Activated CD8-positive, alpha-beta T cell treated with anti-CD3 and anti-CD28 coated beads for 36 hours (primary cell): ENCODE data around the gene DPF1. TPM values are rescaled to one million over a fixed set of nuclear protein-coding genes. Genes with fewer than 3 reads are reported as not detected.

Source experiments
- ATAC-seq: fragments of 200-7000 bp; cut with Tn5 transposase; one replicate; pipeline ENCODE4 v1.10.0; 2021; ENCODE audit warnings: mild to moderate bottlenecking, moderate library complexity
- CTCF ChIA-PET: fragments of 350-600 bp; sonication (Branson Sonifier 250); formaldehyde crosslinking; loops from one replicate; lab custom pipeline; 2021; ENCODE audit warnings: antibody characterized with exemption; lab: Charles Lee
- POLR2A ChIA-PET: fragments of 350-600 bp; sonication (Branson Sonifier 250); formaldehyde crosslinking; loops from one replicate; lab custom pipeline; 2021; ENCODE audit warnings: antibody characterized with exemption; lab: Charles Lee
- DNase-seq: peaks from one replicate; pipeline ENCODE4 v3.0.0-alpha.2; 2020
- H3K27ac Mint-ChIP-seq: one replicate; pipeline ENCODE4 v1.8.0; 2021; ENCODE audit warnings: mild to moderate bottlenecking, mixed read lengths
- H3K27me3 Mint-ChIP-seq: one replicate; pipeline ENCODE4 v1.8.0; 2021; ENCODE audit warnings: mixed read lengths
- H3K36me3 Mint-ChIP-seq: one replicate; pipeline ENCODE4 v1.8.0; 2021; ENCODE audit warnings: low read depth, mixed read lengths
- H3K4me1 Mint-ChIP-seq: one replicate; pipeline ENCODE4 v1.8.0; 2021; ENCODE audit warnings: low read depth, mixed read lengths
- H3K4me3 Mint-ChIP-seq: one replicate; pipeline ENCODE4 v1.8.0; 2021; ENCODE audit warnings: mild to moderate bottlenecking, moderate library complexity, mixed read lengths
- H3K9me3 Mint-ChIP-seq: one replicate; pipeline ENCODE4 v1.8.0; 2021; ENCODE audit warnings: mixed read lengths
- intact Hi-C: fragments of 100-400 bp; cut with micrococcal nuclease; formaldehyde crosslinking; loops from one replicate; pipeline ENCODE4 v1.10.0; 2022
- total RNA-seq, 2 experiments: library from RNA; stranded (reverse); gene quantifications; one replicate each; pipeline ENCODE4 v1.2.3, GENCODE V29; 2021
- TF ChIP-seq, protein P1 (sequence below): fragments of 200-600 bp; IDR thresholded peaks from one replicate; pipeline ENCODE4 v1.8.0; 2022; ENCODE audit warnings: antibody characterized with exemption, mild to moderate bottlenecking

Gene DPF1
- total RNA-seq, 2 experiments from 2014 or later, result 0.47 to 1.0 TPM

DNA sequence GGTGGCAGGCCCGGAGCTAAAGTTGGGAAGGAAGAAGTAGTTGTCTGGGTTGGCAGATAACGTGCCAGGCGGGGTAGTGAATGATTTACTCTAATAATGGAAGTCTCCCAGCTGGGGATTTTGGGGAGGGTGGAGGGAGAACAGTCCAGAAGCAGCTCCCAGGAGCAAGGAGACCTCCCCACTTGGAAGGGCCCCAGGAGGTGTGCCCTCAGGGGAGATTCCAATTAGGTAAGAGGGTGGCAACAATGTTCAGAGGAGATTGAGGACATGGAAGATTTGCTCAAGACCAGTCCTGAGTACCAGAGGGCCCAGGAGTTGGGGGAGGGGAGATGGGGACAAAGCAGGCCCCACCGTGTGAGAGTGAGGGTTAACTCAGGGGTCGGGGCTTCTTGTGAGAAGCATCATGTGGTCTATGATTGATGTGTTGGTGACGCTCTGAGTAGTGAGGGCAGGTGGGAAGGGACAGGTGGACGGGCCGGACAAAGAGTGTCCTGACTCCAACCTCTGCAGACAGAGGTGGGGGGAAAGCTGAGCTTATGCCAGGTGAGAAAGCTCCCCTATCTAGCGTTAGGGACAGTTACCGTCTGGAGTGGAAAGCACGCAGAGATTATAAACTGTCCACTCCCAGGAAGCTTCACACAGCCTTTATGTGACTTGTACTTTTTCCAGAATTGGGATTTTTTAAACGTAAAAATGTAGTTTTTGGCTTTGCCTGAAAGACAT lies 43.9 kb upstream of the DPF1 start:
- Mint-ChIP-seq H3K36me3 (no peaks in the 10 kb centered on the region), H3K4me3 (no peak overlapping the region), H3K9me3 (no peaks in the 10 kb centered on the region), H3K27ac (peak overlapping the region; percentile 41), H3K4me1 (peaks cover 45% of the 10 kb centered on the region), H3K27me3 (no peaks in the 10 kb centered on the region)
- no peak for ATAC-seq
- intact Hi-C loops, result loop anchor here (10.0 kb wide), 1 partner anchor 47 kb away; the partner anchor contains the start of genes KCNK6 and YIF1B
- POLR2A ChIA-PET, result interaction anchor here (1.1 kb wide), 1 partner anchor 8 kb away, joined by 3 read pairs; no protein-coding TSS in a partner anchor
- TF ChIP-seq, protein P1, sequence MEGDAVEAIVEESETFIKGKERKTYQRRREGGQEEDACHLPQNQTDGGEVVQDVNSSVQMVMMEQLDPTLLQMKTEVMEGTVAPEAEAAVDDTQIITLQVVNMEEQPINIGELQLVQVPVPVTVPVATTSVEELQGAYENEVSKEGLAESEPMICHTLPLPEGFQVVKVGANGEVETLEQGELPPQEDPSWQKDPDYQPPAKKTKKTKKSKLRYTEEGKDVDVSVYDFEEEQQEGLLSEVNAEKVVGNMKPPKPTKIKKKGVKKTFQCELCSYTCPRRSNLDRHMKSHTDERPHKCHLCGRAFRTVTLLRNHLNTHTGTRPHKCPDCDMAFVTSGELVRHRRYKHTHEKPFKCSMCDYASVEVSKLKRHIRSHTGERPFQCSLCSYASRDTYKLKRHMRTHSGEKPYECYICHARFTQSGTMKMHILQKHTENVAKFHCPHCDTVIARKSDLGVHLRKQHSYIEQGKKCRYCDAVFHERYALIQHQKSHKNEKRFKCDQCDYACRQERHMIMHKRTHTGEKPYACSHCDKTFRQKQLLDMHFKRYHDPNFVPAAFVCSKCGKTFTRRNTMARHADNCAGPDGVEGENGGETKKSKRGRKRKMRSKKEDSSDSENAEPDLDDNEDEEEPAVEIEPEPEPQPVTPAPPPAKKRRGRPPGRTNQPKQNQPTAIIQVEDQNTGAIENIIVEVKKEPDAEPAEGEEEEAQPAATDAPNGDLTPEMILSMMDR, result no peak
- no peak for DNase-seq
- CTCF ChIA-PET, result no interaction called here

DNA sequence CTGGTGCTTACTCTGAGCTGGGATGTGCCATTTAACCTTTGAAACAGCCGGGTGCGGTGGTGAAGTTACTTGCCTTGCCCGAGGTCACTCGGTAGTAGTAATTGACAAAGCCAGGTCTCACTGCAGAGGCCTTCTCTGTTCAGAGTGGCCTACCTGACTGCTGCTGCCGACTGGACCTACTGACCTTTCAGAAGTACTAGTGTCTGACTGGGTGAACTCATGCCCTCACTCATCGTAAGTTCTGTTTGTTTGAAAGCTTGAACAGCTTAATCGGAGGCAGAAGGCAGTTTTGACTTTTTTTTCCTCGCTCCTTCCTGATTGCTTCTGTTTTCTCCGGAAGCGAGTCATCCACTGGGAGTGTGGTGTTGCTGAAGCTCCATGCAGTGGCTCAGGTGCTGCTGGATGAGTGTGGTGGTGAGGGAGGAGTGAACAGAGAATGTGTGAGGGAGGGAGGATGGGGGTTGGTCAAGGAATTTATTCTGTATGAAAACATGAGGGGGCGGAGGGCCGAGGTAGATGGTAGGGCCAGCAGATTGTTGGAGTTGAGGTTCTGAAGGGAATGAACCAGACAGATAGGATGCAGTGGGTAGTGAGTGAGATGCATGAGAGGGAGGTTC lies 43.1 kb upstream of the DPF1 start:
- H3K4me1 Mint-ChIP-seq, result peaks cover 48% of the 10 kb centered on the region
- intact Hi-C loops, result loop anchor here (10.0 kb wide), 1 partner anchor 48 kb away; the partner anchor contains the start of genes KCNK6 and YIF1B
- H3K27me3 Mint-ChIP-seq, result no peaks in the 10 kb centered on the region
- ChIA-PET POLR2A (interaction anchor here (1.2 kb wide), 1 partner anchor 22 kb away, joined by 3 read pairs; no protein-coding TSS in a partner anchor), CTCF (interaction anchor here (1.7 to 5.3 kb wide), 4 partner anchors 8 to 69 kb away, joined by 4 to 30 read pairs (median 8); partner anchors contain the start of gene CATSPERG)
- no peak for ATAC-seq
- H3K9me3 Mint-ChIP-seq, result no peaks in the 10 kb centered on the region
- TF ChIP-seq, protein P1, result no peak
- no peaks in the 10 kb centered on the region for H3K36me3 Mint-ChIP-seq
- peak overlapping the region; percentile 35 for H3K4me3 Mint-ChIP-seq
- H3K27ac Mint-ChIP-seq, result no peak overlapping the region
- DNase-seq, result no peak

DNA sequence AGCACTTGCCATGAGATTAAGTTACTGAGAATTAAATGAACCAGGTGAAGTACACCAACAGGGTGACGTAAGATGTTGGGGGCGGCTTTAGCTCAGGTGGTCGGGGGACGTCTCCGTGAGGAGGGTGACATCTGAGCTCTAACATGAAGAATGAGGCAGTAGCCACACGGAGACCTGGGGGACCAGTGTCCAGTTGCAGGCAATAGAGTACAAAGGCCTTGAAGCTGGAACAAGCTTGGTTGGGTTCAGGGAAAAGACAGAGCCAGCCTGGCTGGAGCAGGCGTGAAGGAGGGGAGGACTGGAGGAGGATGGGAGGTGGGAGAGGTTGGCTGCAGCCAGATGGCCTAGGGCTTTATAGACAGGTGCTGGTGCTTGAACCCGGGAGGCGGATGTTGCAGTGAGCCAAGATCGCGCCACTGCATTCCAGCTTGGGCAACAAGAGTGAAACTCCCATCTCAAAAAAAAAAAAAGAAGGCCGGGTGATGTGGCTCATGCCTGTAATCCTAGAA lies 42.0 kb upstream of the DPF1 start:
- ChIA-PET POLR2A (interaction anchor here (0.7 to 3.2 kb wide), 6 partner anchors 9 to 137 kb away, joined by 3 to 13 read pairs (median 4); partner anchors contain the start of genes FAM98C and KCNK6), CTCF (interaction anchor here (0.7 to 5.3 kb wide), 11 partner anchors 9 to 363 kb away, joined by 3 to 30 read pairs (median 4); partner anchors contain the start of genes CATSPERG, KCNK6 and PPP1R14A)
- Mint-ChIP-seq H3K36me3 (no peaks in the 10 kb centered on the region), H3K4me3 (peak overlapping the region; percentile 78), H3K4me1 (peaks cover 48% of the 10 kb centered on the region), H3K9me3 (no peaks in the 10 kb centered on the region), H3K27me3 (no peaks in the 10 kb centered on the region), H3K27ac (peak overlapping the region; percentile 68)
- ATAC-seq, result no peak
- intact Hi-C loops, result loop anchor here (10.0 kb wide), 1 partner anchor 49 kb away; the partner anchor contains the start of genes KCNK6 and YIF1B
- TF ChIP-seq, protein P1, result no peak
- DNase-seq, result no peak

DNA sequence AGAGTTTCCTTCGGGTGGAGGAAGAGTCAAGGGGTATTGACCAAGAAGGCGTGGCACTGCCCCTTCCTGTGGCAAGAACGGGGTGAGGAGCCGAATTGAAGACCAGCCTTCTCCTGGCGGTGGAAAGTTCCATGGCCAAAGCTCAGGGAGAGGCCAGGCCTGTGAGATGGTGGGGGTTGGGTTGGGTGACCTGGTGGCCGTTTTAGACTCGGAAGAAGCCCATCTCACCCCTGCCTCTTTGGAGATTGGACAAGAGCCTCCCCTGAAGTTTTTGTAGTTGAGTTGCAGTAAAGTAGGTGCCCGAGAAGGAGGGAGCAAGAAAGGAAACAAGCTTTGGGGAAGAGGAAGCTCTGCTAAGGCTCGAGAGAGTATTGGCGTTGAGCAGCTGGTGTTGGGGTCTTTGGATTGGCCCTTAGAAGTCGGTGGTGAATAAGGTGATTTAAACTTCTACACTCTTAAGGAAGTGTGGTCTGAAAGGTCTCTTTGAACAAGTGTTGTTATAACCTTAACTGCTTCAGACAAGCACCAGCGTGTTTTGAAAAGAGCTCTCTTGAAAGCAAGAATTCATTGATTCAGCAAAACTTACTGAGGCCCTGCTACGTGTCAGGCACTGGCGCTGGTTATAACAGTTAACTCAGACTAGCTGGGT lies 41.3 kb upstream of the DPF1 start:
- DNase-seq, result no peak
- Mint-ChIP-seq H3K4me1 (peaks cover 47% of the 10 kb centered on the region), H3K4me3 (peak overlapping the region; percentile 78), H3K36me3 (no peaks in the 10 kb centered on the region), H3K27me3 (no peaks in the 10 kb centered on the region), H3K9me3 (no peaks in the 10 kb centered on the region), H3K27ac (peak overlapping the region; percentile 68)
- ChIA-PET CTCF (interaction anchor here (0.7 to 5.3 kb wide), 13 partner anchors 9 to 363 kb away, joined by 3 to 30 read pairs (median 4); partner anchors contain the start of genes CATSPERG, KCNK6 and PPP1R14A), POLR2A (interaction anchor here (0.7 to 3.2 kb wide), 6 partner anchors 10 to 137 kb away, joined by 3 to 13 read pairs (median 4); partner anchors contain the start of genes FAM98C and KCNK6)
- intact Hi-C loops, result loop anchor here (10.0 kb wide), 1 partner anchor 49 kb away; the partner anchor contains the start of genes KCNK6 and YIF1B
- TF ChIP-seq, protein P1, result no peak
- no peak for ATAC-seq
